AG09309 (cell line): ENCODE data around the gene FAM149B1.

ENCODE experiments used
- DNase-seq: peaks from one replicate; pipeline ENCODE4 v3.0.0-alpha.2; 2010; ENCODE audit warnings: low read depth
- H3K4me3 ChIP-seq: 2 replicates; pipeline ENCODE4 v1.5.1; 2011; ENCODE audit warnings: mild to moderate bottlenecking, low read depth, low read length, moderate library complexity; ENCODE audit not compliant: control insufficient read depth
- TF ChIP-seq, protein P1 (sequence below): IDR thresholded peaks from 2 replicates; pipeline ENCODE4 v1.5.1; 2011; ENCODE audit warnings: mild to moderate bottlenecking, low read depth, low read length, inconsistent platforms; ENCODE audit not compliant: insufficient read depth, control insufficient read depth; ENCODE audit errors: missing control alignments

Gene FAM149B1

DNA sequence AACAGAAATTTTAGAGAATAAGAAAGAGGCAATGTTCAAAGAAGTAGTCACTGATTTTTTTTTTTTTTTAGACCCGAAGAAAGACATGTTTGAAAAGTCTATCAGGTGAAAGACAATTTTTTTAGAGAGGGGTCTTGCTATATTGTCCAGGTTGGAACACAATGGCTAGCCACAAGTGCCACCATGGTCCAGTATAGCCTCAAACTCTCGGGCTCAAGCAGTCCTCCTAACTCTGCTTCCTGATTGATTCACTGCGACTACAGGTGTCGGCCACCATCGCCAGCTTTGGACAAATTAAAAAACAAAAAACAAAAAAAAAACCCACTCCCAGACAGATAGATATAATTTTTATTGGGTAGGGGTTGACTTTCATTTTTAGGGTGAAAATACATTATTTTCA is 22.3 kb downstream of the FAM149B1 start:
- TF ChIP-seq, protein P1, sequence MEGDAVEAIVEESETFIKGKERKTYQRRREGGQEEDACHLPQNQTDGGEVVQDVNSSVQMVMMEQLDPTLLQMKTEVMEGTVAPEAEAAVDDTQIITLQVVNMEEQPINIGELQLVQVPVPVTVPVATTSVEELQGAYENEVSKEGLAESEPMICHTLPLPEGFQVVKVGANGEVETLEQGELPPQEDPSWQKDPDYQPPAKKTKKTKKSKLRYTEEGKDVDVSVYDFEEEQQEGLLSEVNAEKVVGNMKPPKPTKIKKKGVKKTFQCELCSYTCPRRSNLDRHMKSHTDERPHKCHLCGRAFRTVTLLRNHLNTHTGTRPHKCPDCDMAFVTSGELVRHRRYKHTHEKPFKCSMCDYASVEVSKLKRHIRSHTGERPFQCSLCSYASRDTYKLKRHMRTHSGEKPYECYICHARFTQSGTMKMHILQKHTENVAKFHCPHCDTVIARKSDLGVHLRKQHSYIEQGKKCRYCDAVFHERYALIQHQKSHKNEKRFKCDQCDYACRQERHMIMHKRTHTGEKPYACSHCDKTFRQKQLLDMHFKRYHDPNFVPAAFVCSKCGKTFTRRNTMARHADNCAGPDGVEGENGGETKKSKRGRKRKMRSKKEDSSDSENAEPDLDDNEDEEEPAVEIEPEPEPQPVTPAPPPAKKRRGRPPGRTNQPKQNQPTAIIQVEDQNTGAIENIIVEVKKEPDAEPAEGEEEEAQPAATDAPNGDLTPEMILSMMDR: no peak
- DNase-seq: no peak

GRCh38 chr10:73205081-73205480 is 37.2 kb downstream of the FAM149B1 start:
- no peak overlapping the region for H3K4me3 ChIP-seq
- DNase-seq: no peak
- TF ChIP-seq, protein P1: no peak

More for the DNA sequence above, 22.3 kb downstream of the FAM149B1 start:
- no peak overlapping the region for H3K4me3 ChIP-seq

DNA sequence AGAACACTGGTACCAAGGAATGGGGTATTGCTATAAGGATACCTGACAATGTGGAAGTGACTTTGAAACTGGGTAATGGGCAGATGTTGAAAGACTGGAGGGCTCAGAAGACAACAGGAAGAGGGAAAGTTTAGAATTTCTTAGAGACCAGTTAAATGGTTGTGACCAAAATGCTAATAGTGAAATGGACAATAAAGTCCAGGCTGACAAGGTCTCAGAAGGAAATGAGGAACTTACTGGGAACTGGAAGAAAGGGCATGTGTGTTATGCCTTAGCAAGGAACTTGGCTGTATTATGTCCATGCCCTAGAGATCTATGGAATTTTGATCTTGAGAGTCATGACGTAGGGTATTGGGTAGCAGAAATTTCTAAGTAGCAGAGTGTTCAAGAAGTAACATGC is 38.0 kb downstream of the FAM149B1 start:
- no peak for DNase-seq

DNA sequence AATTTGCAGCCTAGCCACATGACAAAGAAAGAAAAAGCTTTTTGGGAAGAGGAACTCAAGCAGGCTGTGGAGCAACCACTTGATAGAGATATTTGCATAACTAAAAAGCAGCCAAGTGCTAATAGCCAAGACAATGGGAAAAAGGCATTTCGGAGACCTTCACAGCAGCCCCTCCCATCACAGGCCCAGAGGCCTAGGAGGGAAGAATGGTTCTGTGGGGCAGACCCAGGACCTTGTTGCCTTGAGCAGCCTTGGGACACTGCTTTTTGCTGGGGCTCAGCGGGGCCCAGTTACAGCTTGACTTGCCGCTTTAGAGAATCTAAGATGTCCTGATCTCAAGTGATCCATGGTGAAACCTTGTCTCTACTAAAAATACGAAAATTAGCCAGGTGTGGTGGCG is 38.5 kb downstream of the FAM149B1 start:
- no peak overlapping the region for H3K4me3 ChIP-seq
- TF ChIP-seq, protein P1: no peak
- DNase-seq: no peak

More for the DNA sequence above, 38.0 kb downstream of the FAM149B1 start:
- no peak overlapping the region for H3K4me3 ChIP-seq
- TF ChIP-seq, protein P1: no peak

GRCh38 chr10:73207883-73208282 is 40.0 kb downstream of the FAM149B1 start:
- DNase-seq: no peak
- TF ChIP-seq, protein P1: no peak
- no peak overlapping the region for H3K4me3 ChIP-seq

GRCh38 chr10:73209705-73210104 is 41.8 kb downstream of the FAM149B1 start:
- no peak overlapping the region for H3K4me3 ChIP-seq
- TF ChIP-seq, protein P1: no peak
- DNase-seq: peak; percentile 11
